Lower leg skin (tissue), 4 donors: ENCODE measurements around the gene DCBLD1. TPM values are rescaled to one million over a fixed set of nuclear protein-coding genes. Genes with fewer than 3 reads are reported as not detected.

Source experiments
- DNase-seq, 2 donors: peaks; one replicate each; pipeline ENCODE4 v3.0.0-alpha.2; 2019; ENCODE audit warnings: low spot score in 2 of 2
- H3K4me3 ChIP-seq: fragments of 200-600 bp; sonication (generic); 2 replicates; pipeline ENCODE4 v1.5.1; 2017; ENCODE audit warnings: mild to moderate bottlenecking, low read depth; ENCODE audit not compliant: poor library complexity, severe bottlenecking
- CTCF ChIP-seq, 3 donors: fragments of 450-650 bp; IDR thresholded peaks; one replicate each; pipeline ENCODE4 v1.5.1; 2016; ENCODE audit warnings: antibody characterized with exemption in 3 of 3, mild to moderate bottlenecking in 3 of 3, moderate library complexity in 2 of 3
- POLR2A ChIP-seq, 2 donors: fragments of 450-650 bp; IDR thresholded peaks; one replicate each; pipeline ENCODE4 v1.6.1; 2016 to 2017; ENCODE audit warnings: antibody characterized with exemption in 2 of 2, mild to moderate bottlenecking in 1 of 2, moderate library complexity in 1 of 2
- WGBS, 2 donors: methylation state at CpG; one replicate each; pipeline ENCODE4 v1.1.5; 2018; 5-methylcytosine and 5-hydroxymethylcytosine counted together
- intact Hi-C: fragments of 100-400 bp; cut with DNase I; formaldehyde crosslinking; loops from one replicate; pipeline ENCODE4 v1.15.0; 2023; ENCODE audit warnings: low total_unique reads
- total RNA-seq, 4 donors: library from RNA; depleted of rRNA; stranded (reverse); fragments of >200 nt; gene quantifications; one replicate each; pipeline ENCODE4 v1.1.0, GENCODE V29; 2016

Gene DCBLD1
- total RNA-seq, 4 donors from 2014 or later: 2.4 to 8.0 (median 3.3) TPM

GRCh38 chr6:117536317-117536716 lies 53.8 kb downstream of the DCBLD1 start:
- intact Hi-C loops: no loop called here
- no peak overlapping the region for H3K4me3 ChIP-seq
- no peak for TF ChIP-seq POLR2A (IDR thresholded peaks at IDR 0.05)
- TF ChIP-seq CTCF (IDR thresholded peaks at IDR 0.05): no peak
- no peak for DNase-seq
- 94 to 96% methylated on average over 4 of the region's 4 CpGs for WGBS, 2 donors

- 83 to 92% methylated on average over 9 of the region's 9 CpGs for WGBS, 2 donors
- TF ChIP-seq POLR2A (IDR thresholded peaks at IDR 0.05) (no peak), CTCF (IDR thresholded peaks at IDR 0.05) (no peak)
- H3K4me3 ChIP-seq: no peak overlapping the region
- DNase-seq: no peak
- intact Hi-C loops: no loop called here
These were observed 56.1 kb downstream of the DCBLD1 start for GRCh38 chr6:117538615-117539014.

- DNase-seq: no peak
- intact Hi-C loops: loop anchor here (10.0 kb wide), 1 partner anchor 46 kb away; no protein-coding TSS in a partner anchor
- H3K4me3 ChIP-seq: no peak overlapping the region
- no peak for TF ChIP-seq CTCF (IDR thresholded peaks at IDR 0.05)
- WGBS, 2 donors: 88% methylated on average over 8 of the region's 8 CpGs
These were observed 58.2 kb downstream of the DCBLD1 start for GRCh38 chr6:117540670-117541069.

GRCh38 chr6:117542493-117542892 lies 60.0 kb downstream of the DCBLD1 start:
- intact Hi-C loops: loop anchor here (10.0 kb wide), 1 partner anchor 48 kb away; no protein-coding TSS in a partner anchor
- no peak for DNase-seq
- 77 to 78% methylated on average over 3 of the region's 3 CpGs for WGBS, 2 donors
- TF ChIP-seq POLR2A (IDR thresholded peaks at IDR 0.05): no peak
- no peak for TF ChIP-seq CTCF (IDR thresholded peaks at IDR 0.05)
- no peak overlapping the region for H3K4me3 ChIP-seq

GRCh38 chr6:117544716-117545115 lies 62.2 kb downstream of the DCBLD1 start:
- 79 to 86% methylated on average over 3 of the region's 3 CpGs for WGBS, 2 donors
- TF ChIP-seq POLR2A (IDR thresholded peaks at IDR 0.05) (no peak), CTCF (IDR thresholded peaks at IDR 0.05) (no peak)
- no peak for DNase-seq
- H3K4me3 ChIP-seq: no peak overlapping the region
- intact Hi-C loops: loop anchor here (10.0 kb wide), 1 partner anchor 50 kb away; no protein-coding TSS in a partner anchor

- no peak for DNase-seq
- intact Hi-C loops: loop anchor here (10.0 kb wide), 1 partner anchor 50 kb away; no protein-coding TSS in a partner anchor
- 77 to 85% methylated on average over 4 of the region's 4 CpGs for WGBS, 2 donors
- no peak overlapping the region for H3K4me3 ChIP-seq
- TF ChIP-seq CTCF (IDR thresholded peaks at IDR 0.05): no peak
- no peak for TF ChIP-seq POLR2A (IDR thresholded peaks at IDR 0.05)
These were observed 62.7 kb downstream of the DCBLD1 start for GRCh38 chr6:117545161-117545595.
